ENCODE measurements around the gene SESTD1. TPM values are rescaled to one million over a fixed set of nuclear protein-coding genes. Genes with fewer than 3 reads are reported as not detected.

SESTD1 gene
- total RNA-seq, 6 donors from 2014 or later, result 38.0 to 108 (median 92.4) TPM

- TF ChIP-seq POLR2A (IDR thresholded peaks at IDR 0.05) (no peak), POLR2AphosphoS5 (IDR thresholded peaks at IDR 0.05) (no peak), CTCF (IDR thresholded peaks at IDR 0.05) (no peak), EP300 (IDR thresholded peaks at IDR 0.05) (no peak)
- Histone ChIP-seq H3K27me3 (no peaks in the 10 kb centered on the region), H3K36me3 (no peaks in the 10 kb centered on the region), H3K4me3 (no peak overlapping the region), H3K27ac (peak overlapping the region in 1 of 4 donors; percentile 11), H3K9me3 (no peaks in the 10 kb centered on the region), H3K4me1 (peaks cover 7 to 36% (median 14%) of the 10 kb centered on the region in 4 donors)
- no peak for ATAC-seq (ENCODE audit: low FRiP score in 2 of 2)
- DNase-seq, result no peak
Observed at GRCh38 chr2:179226961-179227259, 37.7 kb downstream of the SESTD1 start.

- DNase-seq (no peak), ATAC-seq (ENCODE audit: low FRiP score in 2 of 2) (no peak)
- no peaks in the 10 kb centered on the region for H3K27me3 ChIP-seq
- peak overlapping the region in 1 of 4 donors; percentile 11 for H3K27ac ChIP-seq
- peaks cover 7 to 35% (median 14%) of the 10 kb centered on the region in 4 donors for H3K4me1 ChIP-seq
- H3K36me3 ChIP-seq, result no peaks in the 10 kb centered on the region
- H3K4me3 ChIP-seq, result no peak overlapping the region
- H3K9me3 ChIP-seq, result no peaks in the 10 kb centered on the region
- whole genome bisulfite sequencing, 2 donors, result 83 to 92% methylated on average over 6 of the region's 6 CpGs
- no peak for TF ChIP-seq CTCF (IDR thresholded peaks at IDR 0.05)
- TF ChIP-seq POLR2A (IDR thresholded peaks at IDR 0.05), result no peak
- no peak for TF ChIP-seq EP300 (IDR thresholded peaks at IDR 0.05)
- TF ChIP-seq POLR2AphosphoS5 (IDR thresholded peaks at IDR 0.05), result no peak
Observed at GRCh38 chr2:179226203-179226960, 38.2 kb downstream of the SESTD1 start.

GRCh38 chr2:179224361-179224760, 40.3 kb downstream of the SESTD1 start:
- no peak for ATAC-seq (ENCODE audit: low FRiP score in 2 of 2)
- Histone ChIP-seq H3K27me3 (no peaks in the 10 kb centered on the region), H3K27ac (no peak overlapping the region), H3K36me3 (no peaks in the 10 kb centered on the region), H3K9me3 (no peaks in the 10 kb centered on the region), H3K4me1 (peaks cover 10 to 33% (median 12%) of the 10 kb centered on the region in 4 donors), H3K4me3 (no peak overlapping the region)
- DNase-seq, result no peak
- 54 to 67% methylated on average over 2 of the region's 2 CpGs for WGBS, 2 donors
- TF ChIP-seq EP300 (IDR thresholded peaks at IDR 0.05) (no peak), POLR2A (IDR thresholded peaks at IDR 0.05) (no peak), POLR2AphosphoS5 (IDR thresholded peaks at IDR 0.05) (no peak), CTCF (IDR thresholded peaks at IDR 0.05) (no peak)

GRCh38 chr2:179222076-179222475, 42.6 kb downstream of the SESTD1 start:
- ATAC-seq (ENCODE audit: low FRiP score in 2 of 2) (no peak), DNase-seq (no peak)
- H3K4me1 ChIP-seq, result peaks cover 10 to 27% (median 14%) of the 10 kb centered on the region in 4 donors
- H3K27ac ChIP-seq, result no peak overlapping the region
- 85 to 90% methylated on average over 2 of the region's 2 CpGs for WGBS, 2 donors
- no peak for TF ChIP-seq EP300 (IDR thresholded peaks at IDR 0.05)
- TF ChIP-seq POLR2AphosphoS5 (IDR thresholded peaks at IDR 0.05), result no peak
- TF ChIP-seq CTCF (IDR thresholded peaks at IDR 0.05), result no peak
- no peak for TF ChIP-seq POLR2A (IDR thresholded peaks at IDR 0.05)
- no peaks in the 10 kb centered on the region for H3K9me3 ChIP-seq
- H3K27me3 ChIP-seq, result no peaks in the 10 kb centered on the region
- H3K36me3 ChIP-seq, result no peaks in the 10 kb centered on the region
- H3K4me3 ChIP-seq, result no peak overlapping the region
